ENCODE data around the gene ATP1B4.

- TF ChIP-seq, protein P1, sequence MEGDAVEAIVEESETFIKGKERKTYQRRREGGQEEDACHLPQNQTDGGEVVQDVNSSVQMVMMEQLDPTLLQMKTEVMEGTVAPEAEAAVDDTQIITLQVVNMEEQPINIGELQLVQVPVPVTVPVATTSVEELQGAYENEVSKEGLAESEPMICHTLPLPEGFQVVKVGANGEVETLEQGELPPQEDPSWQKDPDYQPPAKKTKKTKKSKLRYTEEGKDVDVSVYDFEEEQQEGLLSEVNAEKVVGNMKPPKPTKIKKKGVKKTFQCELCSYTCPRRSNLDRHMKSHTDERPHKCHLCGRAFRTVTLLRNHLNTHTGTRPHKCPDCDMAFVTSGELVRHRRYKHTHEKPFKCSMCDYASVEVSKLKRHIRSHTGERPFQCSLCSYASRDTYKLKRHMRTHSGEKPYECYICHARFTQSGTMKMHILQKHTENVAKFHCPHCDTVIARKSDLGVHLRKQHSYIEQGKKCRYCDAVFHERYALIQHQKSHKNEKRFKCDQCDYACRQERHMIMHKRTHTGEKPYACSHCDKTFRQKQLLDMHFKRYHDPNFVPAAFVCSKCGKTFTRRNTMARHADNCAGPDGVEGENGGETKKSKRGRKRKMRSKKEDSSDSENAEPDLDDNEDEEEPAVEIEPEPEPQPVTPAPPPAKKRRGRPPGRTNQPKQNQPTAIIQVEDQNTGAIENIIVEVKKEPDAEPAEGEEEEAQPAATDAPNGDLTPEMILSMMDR (IDR thresholded peaks at IDR 0.05 in 4 of 5, conservative IDR thresholded peaks at IDR 0.05 in 1 of 5), result peak in 1 of 5 experiments; percentile 43
- no peak for TF ChIP-seq POLR2A (IDR thresholded peaks at IDR 0.05)
Observed at GRCh38 chrX:120334151-120334550, 27.7 kb upstream of the ATP1B4 start.

Measured in gastrocnemius medialis (tissue), 4 donors.